GM13976 (cell line): ENCODE data around the gene ZNF385B.

ENCODE experiments used
- DNase-seq: peaks from one replicate; pipeline ENCODE4 v3.0.0; 2012; ENCODE audit warnings: low spot score
- in situ Hi-C: fragments of 300-500 bp; cut with MboI; formaldehyde crosslinking; loops from one replicate; pipeline ENCODE4 v1.12.0; 2022; ENCODE audit warnings: low sequenced_read_pairs, mixed read lengths, inconsistent platforms; ENCODE audit not compliant: unreplicated experiment
- TF ChIP-seq, protein P1 (sequence below): IDR thresholded peaks from 2 replicates; pipeline ENCODE4 v1.5.1; 2012; ENCODE audit warnings: borderline replicate concordance, mild to moderate bottlenecking; ENCODE audit not compliant: insufficient read depth; ENCODE audit errors: extremely low read depth, missing control alignments, control extremely low read depth

ZNF385B gene

DNA sequence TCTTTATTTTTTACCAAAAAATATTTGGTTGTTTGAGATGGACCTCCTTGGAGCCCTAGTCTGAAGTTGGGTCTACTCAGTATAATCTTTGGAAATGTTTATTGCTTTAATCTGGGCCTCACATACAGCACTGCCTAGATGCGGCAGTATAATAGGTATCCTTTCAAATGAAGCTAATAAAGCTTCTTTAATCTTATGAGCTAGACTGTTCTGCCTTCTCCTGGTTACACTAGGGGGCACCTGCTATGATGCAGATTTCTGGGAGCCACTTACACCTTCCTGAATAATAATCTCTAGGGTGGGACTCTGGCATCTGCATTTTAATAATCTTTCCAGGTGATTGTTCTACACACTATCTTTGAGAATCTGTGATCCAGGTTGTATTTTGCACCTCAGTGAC is 427.1 kb downstream of the ZNF385B start:
- in situ Hi-C loops: loop anchor here (25.0 kb wide), 2 partner anchors 222 to 647 kb away; no protein-coding TSS in a partner anchor
- TF ChIP-seq, protein P1, sequence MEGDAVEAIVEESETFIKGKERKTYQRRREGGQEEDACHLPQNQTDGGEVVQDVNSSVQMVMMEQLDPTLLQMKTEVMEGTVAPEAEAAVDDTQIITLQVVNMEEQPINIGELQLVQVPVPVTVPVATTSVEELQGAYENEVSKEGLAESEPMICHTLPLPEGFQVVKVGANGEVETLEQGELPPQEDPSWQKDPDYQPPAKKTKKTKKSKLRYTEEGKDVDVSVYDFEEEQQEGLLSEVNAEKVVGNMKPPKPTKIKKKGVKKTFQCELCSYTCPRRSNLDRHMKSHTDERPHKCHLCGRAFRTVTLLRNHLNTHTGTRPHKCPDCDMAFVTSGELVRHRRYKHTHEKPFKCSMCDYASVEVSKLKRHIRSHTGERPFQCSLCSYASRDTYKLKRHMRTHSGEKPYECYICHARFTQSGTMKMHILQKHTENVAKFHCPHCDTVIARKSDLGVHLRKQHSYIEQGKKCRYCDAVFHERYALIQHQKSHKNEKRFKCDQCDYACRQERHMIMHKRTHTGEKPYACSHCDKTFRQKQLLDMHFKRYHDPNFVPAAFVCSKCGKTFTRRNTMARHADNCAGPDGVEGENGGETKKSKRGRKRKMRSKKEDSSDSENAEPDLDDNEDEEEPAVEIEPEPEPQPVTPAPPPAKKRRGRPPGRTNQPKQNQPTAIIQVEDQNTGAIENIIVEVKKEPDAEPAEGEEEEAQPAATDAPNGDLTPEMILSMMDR: no peak

DNA sequence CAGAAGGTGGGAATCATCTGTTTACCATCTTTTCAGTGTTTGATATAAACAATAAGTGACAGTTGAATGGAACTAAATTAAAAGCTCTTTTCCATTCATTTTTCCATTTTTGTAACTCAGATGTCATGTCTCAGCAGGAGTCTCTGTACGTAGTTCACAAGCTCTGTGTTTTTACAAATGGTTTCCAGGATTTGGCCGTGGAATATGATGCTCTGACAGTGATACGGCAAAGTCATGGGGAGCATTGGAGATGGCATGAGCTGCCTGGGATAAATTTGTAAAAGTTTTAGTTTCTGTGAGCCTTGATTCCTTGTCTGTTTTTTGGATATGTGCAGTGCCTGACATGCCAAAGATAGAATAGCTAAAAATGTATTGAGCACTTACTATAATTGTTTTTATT is 428.7 kb downstream of the ZNF385B start:
- DNase-seq: no peak
- TF ChIP-seq, protein P1: no peak
- in situ Hi-C loops: loop anchor here (25.0 kb wide), 2 partner anchors 220 to 645 kb away; no protein-coding TSS in a partner anchor

More for the DNA sequence above, 427.1 kb downstream of the ZNF385B start:
- DNase-seq: no peak

DNA sequence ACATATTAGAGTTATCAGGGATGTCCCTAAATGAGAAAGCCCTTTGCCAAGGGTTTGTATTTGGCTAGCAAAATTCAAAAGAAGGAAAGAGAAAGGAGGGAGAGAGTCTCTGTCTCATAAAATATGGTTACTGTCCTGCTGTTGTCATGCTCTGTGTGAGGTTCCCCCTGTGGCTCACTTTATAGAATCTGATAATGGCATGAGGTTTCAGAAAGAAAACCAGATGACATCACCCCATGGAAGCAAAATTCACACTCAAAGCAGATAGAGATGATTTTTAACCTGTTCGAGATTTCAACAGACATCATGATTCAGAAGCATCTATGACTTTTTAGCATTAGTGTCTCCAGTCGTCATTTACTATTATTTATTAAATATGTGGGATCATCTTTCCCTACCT is 431.8 kb downstream of the ZNF385B start:
- TF ChIP-seq, protein P1: no peak
- no peak for DNase-seq
- in situ Hi-C loops: loop anchor here (25.0 kb wide), 2 partner anchors 217 to 642 kb away; no protein-coding TSS in a partner anchor

DNA sequence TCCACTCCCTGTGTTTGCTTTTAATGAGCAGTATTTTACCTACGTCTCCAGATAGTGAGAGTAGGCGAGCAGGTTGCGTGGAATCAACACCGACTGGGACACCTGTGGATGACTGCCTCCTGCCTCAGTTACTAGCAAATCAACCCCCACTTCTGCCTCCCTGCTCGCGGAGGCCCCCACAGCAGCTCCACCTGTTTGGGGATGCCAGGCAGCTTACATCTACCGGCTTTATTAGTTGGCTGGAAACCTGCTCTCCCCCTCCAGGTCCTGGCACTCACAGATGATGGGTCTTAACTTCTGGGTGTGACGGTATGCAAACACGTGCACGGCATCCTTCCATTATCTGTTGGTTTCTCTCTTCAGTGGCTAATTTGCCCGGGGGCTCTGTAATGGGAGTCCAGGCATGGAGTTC is 432.3 kb downstream of the ZNF385B start:
- no peak for DNase-seq
- TF ChIP-seq, protein P1: no peak
- in situ Hi-C loops: loop anchor here (25.0 kb wide), 2 partner anchors 217 to 642 kb away; no protein-coding TSS in a partner anchor

DNA sequence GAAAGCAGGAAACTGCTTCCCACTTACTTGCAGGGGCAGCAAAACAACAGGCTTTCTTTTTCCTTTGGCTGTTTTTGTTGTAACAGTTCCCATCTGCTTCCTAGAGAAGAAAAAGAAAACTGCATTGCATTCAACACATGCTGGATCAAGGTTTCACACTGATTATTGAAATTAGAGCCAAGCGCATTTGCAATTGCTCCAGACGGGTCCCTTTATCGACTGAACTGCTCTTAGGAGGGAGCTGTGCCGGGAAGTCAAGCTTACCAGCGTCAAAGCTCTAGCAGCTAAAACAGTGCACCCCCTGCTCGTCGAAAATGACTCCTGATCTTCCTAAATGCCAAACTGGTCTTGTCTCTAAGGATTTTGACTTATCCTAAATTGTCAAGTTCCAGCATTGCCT is 432.8 kb downstream of the ZNF385B start:
- DNase-seq: no peak
- in situ Hi-C loops: loop anchor here (25.0 kb wide), 2 partner anchors 216 to 641 kb away; no protein-coding TSS in a partner anchor
- TF ChIP-seq, protein P1: no peak

DNA sequence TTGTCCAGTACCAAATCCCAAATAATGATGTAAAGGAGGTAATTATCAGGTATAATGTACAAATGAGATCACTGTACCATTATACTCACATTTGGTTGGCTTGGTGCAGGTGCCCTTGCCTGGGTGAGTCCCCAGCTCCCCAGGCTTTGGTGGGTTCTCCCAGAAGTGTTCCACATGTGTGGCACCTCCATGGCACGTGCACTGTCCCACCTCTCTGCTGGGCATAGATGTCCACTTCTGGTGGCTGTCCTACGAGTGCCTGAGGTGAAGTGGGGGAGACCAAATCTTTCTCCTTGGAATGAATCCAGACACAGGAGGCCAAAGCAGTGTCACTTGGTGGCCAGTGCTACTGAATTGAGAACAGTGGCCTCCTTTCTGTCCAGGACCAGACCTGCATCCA is 434.3 kb downstream of the ZNF385B start:
- DNase-seq: no peak
- in situ Hi-C loops: loop anchor here (25.0 kb wide), 2 partner anchors 215 to 640 kb away; no protein-coding TSS in a partner anchor
- TF ChIP-seq, protein P1: no peak
